AG09319 (cell line): Measurements from ENCODE around the gene MED26.

ENCODE experiments used
- DNase-seq: peaks from one replicate; pipeline ENCODE4 v3.0.0-alpha.2; 2010; ENCODE audit warnings: low read depth; ENCODE audit errors: extremely low read depth
- TF ChIP-seq, protein P1 (sequence below): IDR thresholded peaks from 2 replicates; pipeline ENCODE4 v1.5.1; 2011; ENCODE audit warnings: low read depth, mild to moderate bottlenecking, inconsistent platforms, low read length, moderate library complexity

The MED26 gene

DNA sequence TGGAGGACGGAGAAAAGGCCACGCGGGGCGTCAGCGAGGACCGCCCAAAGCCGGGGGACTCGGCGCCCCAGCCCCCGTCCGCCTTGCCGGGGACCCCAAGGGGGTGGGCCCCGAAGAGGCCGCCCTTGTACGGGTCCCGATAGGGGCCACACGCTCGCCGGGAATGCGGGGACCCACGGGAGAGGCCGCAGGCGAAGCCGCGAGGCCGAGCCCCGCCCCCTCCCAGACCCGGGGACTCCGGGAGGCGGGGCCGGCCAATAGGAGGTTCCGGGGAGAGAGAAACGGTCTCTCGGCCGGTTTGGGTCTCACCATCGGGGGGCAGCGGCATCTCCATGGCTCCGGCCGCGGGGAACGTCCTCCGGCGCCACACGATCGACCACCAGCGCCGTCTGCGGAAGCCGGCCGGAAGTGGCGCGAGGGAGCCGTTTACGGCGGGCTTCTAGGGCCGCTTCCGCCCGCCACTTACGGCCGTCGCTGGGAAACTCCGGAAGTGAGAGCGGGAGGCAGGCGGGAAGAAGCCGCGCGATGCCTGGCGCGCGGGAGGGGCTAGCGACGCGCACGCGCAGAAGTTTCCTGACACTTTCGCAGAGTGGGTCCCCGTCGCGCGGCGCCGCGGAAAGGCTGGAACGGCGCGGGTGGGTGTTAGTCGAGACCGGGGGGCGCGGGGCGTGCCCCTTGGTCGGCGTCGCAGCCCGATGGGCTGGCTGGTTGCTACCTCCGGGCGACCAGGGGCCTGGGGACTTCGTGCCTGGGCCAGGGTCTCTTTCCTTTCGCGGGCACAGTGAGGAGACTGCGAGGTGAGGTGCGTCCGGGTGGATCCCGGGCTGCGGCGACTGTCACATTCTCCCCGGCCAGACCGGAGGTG, 85.7 kb downstream of the MED26 start, which contains the start of gene CHERP:
Gene CHERP (minus strand): TSS at position 393 of the 865 bp plus-strand sequence. CDS start 59 bp downstream, at position 334.
- DNase-seq: peak; percentile 81

GRCh38 chr19:16541526-16542044, 86.4 kb downstream of the MED26 start:
- TF ChIP-seq, protein P1, sequence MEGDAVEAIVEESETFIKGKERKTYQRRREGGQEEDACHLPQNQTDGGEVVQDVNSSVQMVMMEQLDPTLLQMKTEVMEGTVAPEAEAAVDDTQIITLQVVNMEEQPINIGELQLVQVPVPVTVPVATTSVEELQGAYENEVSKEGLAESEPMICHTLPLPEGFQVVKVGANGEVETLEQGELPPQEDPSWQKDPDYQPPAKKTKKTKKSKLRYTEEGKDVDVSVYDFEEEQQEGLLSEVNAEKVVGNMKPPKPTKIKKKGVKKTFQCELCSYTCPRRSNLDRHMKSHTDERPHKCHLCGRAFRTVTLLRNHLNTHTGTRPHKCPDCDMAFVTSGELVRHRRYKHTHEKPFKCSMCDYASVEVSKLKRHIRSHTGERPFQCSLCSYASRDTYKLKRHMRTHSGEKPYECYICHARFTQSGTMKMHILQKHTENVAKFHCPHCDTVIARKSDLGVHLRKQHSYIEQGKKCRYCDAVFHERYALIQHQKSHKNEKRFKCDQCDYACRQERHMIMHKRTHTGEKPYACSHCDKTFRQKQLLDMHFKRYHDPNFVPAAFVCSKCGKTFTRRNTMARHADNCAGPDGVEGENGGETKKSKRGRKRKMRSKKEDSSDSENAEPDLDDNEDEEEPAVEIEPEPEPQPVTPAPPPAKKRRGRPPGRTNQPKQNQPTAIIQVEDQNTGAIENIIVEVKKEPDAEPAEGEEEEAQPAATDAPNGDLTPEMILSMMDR: no peak

More for the DNA sequence above, 85.7 kb downstream of the MED26 start, which contains the start of gene CHERP:
- TF ChIP-seq, protein P1: no peak

DNA sequence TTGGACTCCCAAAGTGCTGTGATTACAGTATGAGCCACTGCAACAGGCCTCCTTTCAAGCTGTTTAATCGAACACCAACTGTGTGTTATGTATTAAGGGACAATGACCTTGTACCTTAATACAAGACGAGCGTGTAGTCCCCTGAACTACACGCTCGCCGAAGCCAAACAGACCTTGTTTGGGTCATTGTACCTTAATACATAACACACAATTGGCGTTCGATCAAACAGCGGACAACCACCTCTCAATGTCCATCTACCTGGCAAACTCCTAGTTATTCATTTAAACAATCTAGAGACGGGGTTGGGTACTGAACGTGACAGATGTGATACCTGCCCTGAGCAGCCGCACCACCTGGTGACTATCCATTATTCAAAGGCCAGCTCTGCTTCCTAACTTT, 87.1 kb downstream of the MED26 start:
- TF ChIP-seq, protein P1: no peak
- no peak for DNase-seq

More at GRCh38 chr19:16541526-16542044, 86.4 kb downstream of the MED26 start:
- no peak for DNase-seq

- TF ChIP-seq, protein P1: no peak
- no peak for DNase-seq
Observed at GRCh38 chr19:16537111-16537510, 90.9 kb downstream of the MED26 start.

DNA sequence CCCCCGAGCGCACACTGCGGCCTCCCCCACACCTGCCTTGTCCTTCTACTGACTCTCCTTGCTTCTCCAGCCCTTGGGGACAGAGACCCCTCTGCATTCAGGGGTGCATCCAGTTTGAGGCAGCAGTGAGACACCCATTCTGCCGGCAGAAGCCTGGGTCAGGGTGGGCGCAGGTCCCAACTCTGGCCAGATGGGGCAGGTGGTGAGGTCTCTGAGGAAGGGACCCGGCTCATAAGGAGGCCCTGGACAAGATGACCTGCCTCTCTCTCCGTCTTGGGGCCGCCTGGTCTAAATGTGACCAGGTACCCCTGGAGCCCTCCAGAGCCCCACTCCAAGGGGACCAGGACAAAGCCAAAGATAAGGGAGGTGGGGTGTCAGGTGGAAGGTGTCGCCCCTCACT, 91.9 kb downstream of the MED26 start:
- TF ChIP-seq, protein P1: no peak
- DNase-seq: no peak

DNA sequence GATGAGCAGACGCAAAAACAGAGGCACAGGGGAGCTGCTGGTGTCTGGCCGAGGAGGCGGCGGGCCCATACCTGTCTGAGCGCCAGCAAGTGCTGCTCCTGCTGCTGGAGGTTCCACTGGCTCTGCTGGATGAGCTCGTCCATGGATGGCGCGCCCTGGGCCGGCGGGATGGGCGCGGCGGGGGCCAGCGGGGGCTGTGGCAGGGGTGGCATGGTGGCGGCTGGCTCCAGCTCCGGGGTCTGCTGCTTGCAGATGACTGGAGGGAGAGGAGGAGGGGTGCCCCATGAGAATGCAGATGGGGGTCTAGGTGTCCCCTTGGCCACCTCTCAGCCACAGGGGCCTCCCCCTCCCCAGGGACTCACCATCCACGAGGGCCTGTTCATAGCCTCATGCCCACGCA, 92.6 kb downstream of the MED26 start:
- no peak for DNase-seq
- TF ChIP-seq, protein P1: no peak
